HEK293 (cell line): ENCODE results near the gene HTT.

Source experiments
- CTCF ChIA-PET: fragments of 350-600 bp; formaldehyde crosslinking; extraction: SDS; loops from one replicate; lab custom pipeline; 2021; ENCODE audit warnings: antibody characterized with exemption; lab: Yijun Ruan, JAX
- POLR2A ChIA-PET: fragments of 300-600 bp; formaldehyde crosslinking; extraction: SDS; loops from one replicate; lab custom pipeline; 2020; ENCODE audit warnings: antibody characterized with exemption, inconsistent platforms; lab: Yijun Ruan, JAX
- H3K27ac ChIP-seq: fragments of 200-500 bp; sonication (Bioruptor generic); 2 replicates; pipeline ENCODE4 v1.5.1; 2014; ENCODE audit warnings: low read depth, low read length, control low read depth, inconsistent platforms; ENCODE audit errors: extremely low read depth
- H3K36me3 ChIP-seq, 2 experiments: fragments of 200-500 bp in 1 of 2; sonication (Bioruptor generic) in 1 of 2; 1 replicate in 1 of 2; 2 replicates in 1 of 2; pipeline ENCODE4 v1.5.1; 2014 to 2017; ENCODE audit warnings: inconsistent platforms in 2 of 2, low read length in 2 of 2; ENCODE audit not compliant: control insufficient read depth in 2 of 2, insufficient read depth in 1 of 2
- H3K4me1 ChIP-seq: fragments of 200-500 bp; sonication (Bioruptor generic); 2 replicates; pipeline ENCODE4 v1.5.1; 2014; ENCODE audit warnings: mild to moderate bottlenecking, low read length, inconsistent platforms; ENCODE audit not compliant: control insufficient read depth, insufficient read depth
- H3K4me3 ChIP-seq: 2 replicates; pipeline ENCODE4 v1.5.1; 2011; ENCODE audit warnings: low read depth, mild to moderate bottlenecking, control low read depth, low read length, moderate library complexity
- H3K9me3 ChIP-seq: fragments of 200-500 bp; sonication (Bioruptor generic); 2 replicates; pipeline ENCODE4 v1.5.1; 2014; ENCODE audit warnings: low read depth, low read length, inconsistent platforms; ENCODE audit not compliant: control insufficient read depth, insufficient read depth
- BCL11B ChIP-seq: fragments of 450-650 bp; formaldehyde crosslinking; IDR thresholded peaks from 2 replicates; pipeline ENCODE4 v1.5.1; 2016; ENCODE audit warnings: low read depth, missing biosample characterization, missing genetic modification characterization
- GLIS2 ChIP-seq: fragments of 450-650 bp; formaldehyde crosslinking; IDR thresholded peaks from 2 replicates; pipeline ENCODE4 v1.5.1; 2016; ENCODE audit warnings: missing biosample characterization, missing genetic modification characterization
- INSM2 ChIP-seq: fragments of 450-650 bp; formaldehyde crosslinking; IDR thresholded peaks from 2 replicates; pipeline ENCODE4 v1.5.1; 2016; ENCODE audit warnings: missing biosample characterization, missing genetic modification characterization
- ZBTB1 ChIP-seq: fragments of 450-650 bp; formaldehyde crosslinking; IDR thresholded peaks from 2 replicates; pipeline ENCODE4 v1.5.1; 2016; ENCODE audit warnings: missing biosample characterization, missing genetic modification characterization
- ZBTB21 ChIP-seq: fragments of 450-650 bp; formaldehyde crosslinking; IDR thresholded peaks from 2 replicates; pipeline ENCODE4 v1.5.1; 2017; ENCODE audit warnings: missing biosample characterization, missing genetic modification characterization
- ZBTB7A ChIP-seq: fragments of 450-650 bp; formaldehyde crosslinking; IDR thresholded peaks from 2 replicates; pipeline ENCODE4 v1.5.1; 2016; ENCODE audit warnings: low read depth, missing biosample characterization, missing genetic modification characterization
- ZBTB8A ChIP-seq: fragments of 450-650 bp; formaldehyde crosslinking; IDR thresholded peaks from 2 replicates; pipeline ENCODE4 v1.5.1; 2016; ENCODE audit warnings: missing biosample characterization, missing genetic modification characterization
- ZFP3 ChIP-seq: fragments of 450-650 bp; formaldehyde crosslinking; IDR thresholded peaks from 2 replicates; pipeline ENCODE4 v1.5.1; 2016; ENCODE audit warnings: low read depth, missing biosample characterization, missing genetic modification characterization
- ZNF146 ChIP-seq: fragments of 450-650 bp; formaldehyde crosslinking; IDR thresholded peaks from 2 replicates; pipeline ENCODE4 v1.5.1; 2016; ENCODE audit warnings: missing biosample characterization, missing genetic modification characterization
- ZNF148 ChIP-seq: fragments of 450-650 bp; formaldehyde crosslinking; IDR thresholded peaks from 2 replicates; pipeline ENCODE4 v1.5.0; 2017; ENCODE audit warnings: missing biosample characterization, missing genetic modification characterization, borderline replicate concordance
- ZNF2 ChIP-seq: fragments of 450-650 bp; formaldehyde crosslinking; IDR thresholded peaks from 2 replicates; pipeline ENCODE4 v1.5.1; 2016; ENCODE audit warnings: missing biosample characterization, missing genetic modification characterization
- ZNF274 ChIP-seq, 2 experiments: fragments of 200-500 bp in 1 of 2; fragments of 450-650 bp in 1 of 2; sonication (Bioruptor generic) in 1 of 2; formaldehyde crosslinking in 1 of 2; IDR thresholded peaks; 2 replicates each; pipeline versions ENCODE4 v1.5.1 to v1.6.1; 2014 to 2016; ENCODE audit warnings: borderline replicate concordance in 1 of 2, inconsistent platforms in 1 of 2, low read length in 1 of 2, missing biosample characterization in 1 of 2, missing genetic modification characterization in 1 of 2
- ZNF324 ChIP-seq: fragments of 450-650 bp; formaldehyde crosslinking; IDR thresholded peaks from 2 replicates; pipeline ENCODE4 v1.5.1; 2016; ENCODE audit warnings: missing biosample characterization, missing genetic modification characterization
- ZNF391 ChIP-seq: fragments of 450-650 bp; formaldehyde crosslinking; IDR thresholded peaks from 2 replicates; pipeline ENCODE4 v1.5.1; 2016; ENCODE audit warnings: low read depth, missing biosample characterization, missing genetic modification characterization, borderline replicate concordance
- ZNF426 ChIP-seq: fragments of 450-650 bp; formaldehyde crosslinking; IDR thresholded peaks from 2 replicates; pipeline ENCODE4 v1.5.1; 2017; ENCODE audit warnings: missing biosample characterization, missing genetic modification characterization, mild to moderate bottlenecking, inconsistent platforms, moderate library complexity
- ZNF510 ChIP-seq: fragments of 450-650 bp; formaldehyde crosslinking; IDR thresholded peaks from 2 replicates; pipeline ENCODE4 v1.5.1; 2018; ENCODE audit warnings: mild to moderate bottlenecking, missing genetic modification characterization, missing biosample characterization; ENCODE audit not compliant: insufficient replicate concordance
- ZNF530 ChIP-seq: fragments of 450-650 bp; formaldehyde crosslinking; IDR thresholded peaks from 2 replicates; pipeline ENCODE4 v1.5.1; 2016; ENCODE audit warnings: low read depth, missing biosample characterization, missing genetic modification characterization
- ZNF558 ChIP-seq: fragments of 450-650 bp; formaldehyde crosslinking; IDR thresholded peaks from 2 replicates; pipeline ENCODE4 v1.5.1; 2016; ENCODE audit warnings: missing biosample characterization, missing genetic modification characterization
- ZNF670 ChIP-seq: fragments of 450-650 bp; formaldehyde crosslinking; IDR thresholded peaks from 2 replicates; pipeline ENCODE4 v1.5.1; 2016; ENCODE audit warnings: missing biosample characterization, missing genetic modification characterization, low read depth
- ZSCAN30 ChIP-seq: fragments of 450-650 bp; IDR thresholded peaks from 2 replicates; pipeline ENCODE4 v1.5.1; 2018; ENCODE audit warnings: missing biosample characterization, mild to moderate bottlenecking, missing genetic modification characterization, moderate library complexity
- TF ChIP-seq, protein P1 (sequence below): fragments of 450-650 bp; formaldehyde crosslinking; IDR thresholded peaks from 2 replicates; pipeline ENCODE4 v1.5.1; 2016; ENCODE audit warnings: missing biosample characterization, missing genetic modification characterization
- TF ChIP-seq, protein P2 (sequence below): fragments of 450-650 bp; formaldehyde crosslinking; IDR thresholded peaks from 2 replicates; pipeline ENCODE4 v1.5.1; 2016; ENCODE audit warnings: missing biosample characterization, missing genetic modification characterization

The HTT gene

GRCh38 chr4:3233391-3234071, 159.1 kb downstream of the HTT start:
- no peak for TF ChIP-seq ZNF274 (IDR thresholded peaks at IDR 0.05; ENCODE audit: low read length)
- no peak for TF ChIP-seq ZNF274 (tag by site-specific recombination; IDR thresholded peaks at IDR 0.05; ENCODE audit: borderline replicate concordance)
- TF ChIP-seq GLIS2 (tag by site-specific recombination): no peak
- TF ChIP-seq ZBTB7A: no peak
- peaks cover 10 to 94% of the 10 kb centered on the region in 2 experiments; a peak in 2 of 3 replicates for H3K36me3 ChIP-seq
- no peak overlapping the region for H3K27ac ChIP-seq
- POLR2A ChIA-PET: no interaction called here
- CTCF ChIA-PET: interaction anchor here (0.6 to 1.2 kb wide), 3 partner anchors 13 to 77 kb away, joined by 4 to 5 read pairs (median 5); no protein-coding TSS in a partner anchor
- H3K4me1 ChIP-seq: no peaks in the 10 kb centered on the region
- H3K9me3 ChIP-seq: no peaks in the 10 kb centered on the region
- H3K4me3 ChIP-seq: no peak overlapping the region

DNA sequence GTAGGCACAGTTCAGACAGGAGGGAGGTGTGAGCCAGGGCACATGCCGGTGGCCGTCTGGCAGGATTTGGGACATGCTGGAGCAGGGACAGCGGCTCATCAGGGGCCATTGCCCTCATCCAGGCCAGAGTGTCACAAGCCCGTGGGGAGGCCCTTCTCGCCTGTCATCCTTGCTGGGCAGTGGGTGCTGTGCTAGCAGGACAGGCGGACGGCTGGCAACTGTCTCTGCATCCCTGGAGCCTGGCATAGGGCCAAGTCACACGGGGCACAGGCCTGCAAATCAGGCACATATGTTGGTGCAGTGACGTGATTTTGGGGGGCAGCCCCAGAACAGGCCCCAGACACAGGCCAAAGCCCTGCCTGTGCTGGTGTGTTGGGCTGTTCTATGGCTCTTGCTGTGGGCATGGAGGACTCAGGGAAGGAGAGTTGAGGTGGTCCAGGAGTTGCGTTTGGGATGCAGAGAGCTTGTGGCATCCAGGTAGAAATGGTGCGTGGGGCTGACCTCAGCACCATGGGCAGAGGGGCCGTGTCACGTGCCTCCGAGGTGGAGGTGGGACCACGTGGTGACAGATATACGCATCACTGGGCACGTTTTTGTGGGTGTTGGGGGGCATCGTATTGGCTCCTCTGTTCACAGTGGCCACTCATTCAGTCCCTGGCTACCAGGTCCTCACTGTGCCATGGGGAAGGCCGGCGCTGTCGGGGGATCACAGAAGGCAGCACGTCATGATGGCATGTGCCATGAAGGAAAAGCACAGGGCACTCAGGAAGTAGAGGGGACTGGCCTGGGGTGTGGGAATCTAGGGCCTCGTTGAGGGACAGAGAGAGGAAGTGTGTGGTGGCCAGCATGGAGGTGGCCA, 159.9 kb downstream of the HTT start:
- no peaks in the 10 kb centered on the region for H3K4me1 ChIP-seq
- no peak overlapping the region for H3K4me3 ChIP-seq
- TF ChIP-seq ZNF558 (tag by site-specific recombination) (no peak), ZBTB1 (tag by site-specific recombination) (no peak), INSM2 (tag by site-specific recombination) (no peak)
- TF ChIP-seq, all 188 proteins: peak for 0
- no peak overlapping the region for H3K27ac ChIP-seq
- no peaks in the 10 kb centered on the region for H3K9me3 ChIP-seq
- ChIA-PET CTCF (interaction anchor here (0.6 to 0.7 kb wide), 2 partner anchors 29 to 77 kb away, joined by 4 to 5 read pairs; no protein-coding TSS in a partner anchor), POLR2A (no interaction called here)
- peaks cover 3 to 93% of the 10 kb centered on the region in 2 experiments; a peak in 2 of 3 replicates for H3K36me3 ChIP-seq

- H3K27ac ChIP-seq: no peak overlapping the region
- POLR2A ChIA-PET: no interaction called here
- TF ChIP-seq ZNF391 (no peak), ZNF530 (tag by site-specific recombination) (no peak), ZNF324 (tag by site-specific recombination) (no peak), ZBTB8A (tag by site-specific recombination) (no peak), ZNF2 (no peak), ZNF510 (tag by site-specific recombination) (no peak), ZNF148 (tag by site-specific recombination) (no peak), ZNF426 (tag by site-specific recombination) (no peak), ZFP3 (tag by site-specific recombination) (no peak), ZNF670 (tag by site-specific recombination) (no peak), ZBTB21 (tag by site-specific recombination) (no peak), ZSCAN30 (no peak), BCL11B (tag by site-specific recombination) (no peak), ZNF146 (tag by site-specific recombination) (no peak)
- TF ChIP-seq, protein P1, sequence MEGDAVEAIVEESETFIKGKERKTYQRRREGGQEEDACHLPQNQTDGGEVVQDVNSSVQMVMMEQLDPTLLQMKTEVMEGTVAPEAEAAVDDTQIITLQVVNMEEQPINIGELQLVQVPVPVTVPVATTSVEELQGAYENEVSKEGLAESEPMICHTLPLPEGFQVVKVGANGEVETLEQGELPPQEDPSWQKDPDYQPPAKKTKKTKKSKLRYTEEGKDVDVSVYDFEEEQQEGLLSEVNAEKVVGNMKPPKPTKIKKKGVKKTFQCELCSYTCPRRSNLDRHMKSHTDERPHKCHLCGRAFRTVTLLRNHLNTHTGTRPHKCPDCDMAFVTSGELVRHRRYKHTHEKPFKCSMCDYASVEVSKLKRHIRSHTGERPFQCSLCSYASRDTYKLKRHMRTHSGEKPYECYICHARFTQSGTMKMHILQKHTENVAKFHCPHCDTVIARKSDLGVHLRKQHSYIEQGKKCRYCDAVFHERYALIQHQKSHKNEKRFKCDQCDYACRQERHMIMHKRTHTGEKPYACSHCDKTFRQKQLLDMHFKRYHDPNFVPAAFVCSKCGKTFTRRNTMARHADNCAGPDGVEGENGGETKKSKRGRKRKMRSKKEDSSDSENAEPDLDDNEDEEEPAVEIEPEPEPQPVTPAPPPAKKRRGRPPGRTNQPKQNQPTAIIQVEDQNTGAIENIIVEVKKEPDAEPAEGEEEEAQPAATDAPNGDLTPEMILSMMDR (tag by site-specific recombination): no peak
- TF ChIP-seq, protein P2, sequence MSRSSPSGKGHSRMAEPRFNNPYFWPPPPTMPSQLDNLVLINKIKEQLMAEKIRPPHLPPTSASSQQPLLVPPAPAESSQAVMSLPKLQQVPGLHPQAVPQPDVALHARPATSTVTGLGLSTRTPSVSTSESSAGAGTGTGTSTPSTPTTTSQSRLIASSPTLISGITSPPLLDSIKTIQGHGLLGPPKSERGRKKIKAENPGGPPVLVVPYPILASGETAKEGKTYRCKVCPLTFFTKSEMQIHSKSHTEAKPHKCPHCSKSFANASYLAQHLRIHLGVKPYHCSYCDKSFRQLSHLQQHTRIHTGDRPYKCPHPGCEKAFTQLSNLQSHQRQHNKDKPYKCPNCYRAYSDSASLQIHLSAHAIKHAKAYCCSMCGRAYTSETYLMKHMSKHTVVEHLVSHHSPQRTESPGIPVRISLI (tag by site-specific recombination): no peak
- TF ChIP-seq, all 188 proteins: peak for 0
These were observed 160.5 kb downstream of the HTT start for GRCh38 chr4:3235030-3235345.

More at GRCh38 chr4:3235030-3235345, 160.5 kb downstream of the HTT start:
- H3K9me3 ChIP-seq: no peaks in the 10 kb centered on the region
- peaks cover 0 to 93% of the 10 kb centered on the region in 2 experiments; a peak in 1 of 3 replicates for H3K36me3 ChIP-seq
- CTCF ChIA-PET: no interaction called here
- no peaks in the 10 kb centered on the region for H3K4me1 ChIP-seq
- no peak overlapping the region for H3K4me3 ChIP-seq
